Measurements from ENCODE around the gene TPO. TPM values are rescaled to one million over a fixed set of nuclear protein-coding genes. Genes with fewer than 3 reads are reported as not detected.
"Not testable (repeated sequence)": the region's sequence is repeated elsewhere in the genome, so short reads cannot be mapped to it uniquely, and the experiment has no call there.

Gene TPO
- total RNA-seq, 1 donor from 2014 or later: 52.5 TPM

DNA sequence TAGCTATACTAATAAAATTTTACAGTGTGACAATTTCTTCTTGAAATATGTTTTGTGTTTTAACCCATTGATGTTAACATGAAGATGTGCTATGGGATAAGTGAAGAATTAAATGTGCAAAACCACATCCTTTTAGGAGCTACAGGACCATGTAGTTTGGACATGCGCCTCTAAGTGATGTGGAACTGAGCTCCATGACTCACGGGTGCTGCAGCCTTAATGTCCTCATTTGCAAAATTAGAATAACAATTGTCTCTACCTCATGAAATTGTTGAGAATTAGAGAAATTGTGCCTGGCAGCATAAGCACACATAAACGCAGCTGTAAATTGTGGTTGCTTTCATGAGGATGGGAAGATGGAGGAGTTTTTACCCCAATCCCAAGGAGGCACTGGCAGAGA, 31.6 kb upstream of the TPO start:
- no peaks in the 10 kb centered on the region for H3K4me1 ChIP-seq
- TF ChIP-seq, protein P1, sequence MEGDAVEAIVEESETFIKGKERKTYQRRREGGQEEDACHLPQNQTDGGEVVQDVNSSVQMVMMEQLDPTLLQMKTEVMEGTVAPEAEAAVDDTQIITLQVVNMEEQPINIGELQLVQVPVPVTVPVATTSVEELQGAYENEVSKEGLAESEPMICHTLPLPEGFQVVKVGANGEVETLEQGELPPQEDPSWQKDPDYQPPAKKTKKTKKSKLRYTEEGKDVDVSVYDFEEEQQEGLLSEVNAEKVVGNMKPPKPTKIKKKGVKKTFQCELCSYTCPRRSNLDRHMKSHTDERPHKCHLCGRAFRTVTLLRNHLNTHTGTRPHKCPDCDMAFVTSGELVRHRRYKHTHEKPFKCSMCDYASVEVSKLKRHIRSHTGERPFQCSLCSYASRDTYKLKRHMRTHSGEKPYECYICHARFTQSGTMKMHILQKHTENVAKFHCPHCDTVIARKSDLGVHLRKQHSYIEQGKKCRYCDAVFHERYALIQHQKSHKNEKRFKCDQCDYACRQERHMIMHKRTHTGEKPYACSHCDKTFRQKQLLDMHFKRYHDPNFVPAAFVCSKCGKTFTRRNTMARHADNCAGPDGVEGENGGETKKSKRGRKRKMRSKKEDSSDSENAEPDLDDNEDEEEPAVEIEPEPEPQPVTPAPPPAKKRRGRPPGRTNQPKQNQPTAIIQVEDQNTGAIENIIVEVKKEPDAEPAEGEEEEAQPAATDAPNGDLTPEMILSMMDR (IDR thresholded peaks at IDR 0.05): no peak
- intact Hi-C loops (cut with DNase I): no loop called here

DNA sequence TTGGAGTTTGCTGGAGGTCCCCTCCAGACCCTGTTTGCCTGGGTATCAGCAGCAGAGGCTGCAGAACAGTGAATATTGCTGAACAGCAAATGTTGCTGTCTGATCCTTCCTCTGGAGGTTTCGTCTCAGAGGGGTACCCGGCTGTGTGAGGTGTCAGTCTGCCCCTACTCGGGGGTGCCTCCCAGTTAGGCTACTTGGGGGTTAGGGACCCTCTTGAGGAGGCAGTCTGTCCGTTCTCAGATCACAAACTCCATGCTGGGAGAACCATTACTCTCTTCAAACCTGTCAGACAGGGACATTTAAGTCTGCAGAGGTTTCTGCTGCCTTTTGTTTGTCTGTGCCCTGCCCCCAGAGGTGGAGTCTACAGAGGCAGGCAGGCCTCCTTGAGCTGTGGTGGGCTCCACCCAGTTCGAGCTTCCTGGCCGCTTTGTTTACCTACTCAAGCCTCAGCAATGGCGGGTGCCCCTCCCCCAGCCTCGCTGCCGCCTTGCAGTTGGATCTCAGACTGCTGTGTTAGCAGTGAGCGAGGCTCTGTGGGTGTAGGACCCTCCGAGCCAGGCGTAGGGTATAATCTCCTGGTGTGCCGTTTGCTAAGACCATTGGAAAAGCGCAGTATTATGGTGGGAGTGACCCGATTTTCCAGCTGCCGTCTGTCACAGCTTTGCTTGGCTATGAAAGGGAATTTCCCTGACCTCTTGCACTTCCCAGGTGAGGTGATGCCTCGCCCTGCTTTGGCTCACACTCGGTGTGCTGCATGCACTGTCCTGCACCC, 25.1 kb upstream of the TPO start:
- H3K4me1 ChIP-seq; DNase-seq (ENCODE audit: low spot score in 2 of 2); H3K36me3 ChIP-seq; H3K4me3 ChIP-seq; H3K27ac ChIP-seq; H3K27me3 ChIP-seq; intact Hi-C loops (cut with DNase I); H3K9me3 ChIP-seq: not testable (repeated sequence)

More for the DNA sequence above, 31.6 kb upstream of the TPO start:
- Histone ChIP-seq H3K4me3 (no peak overlapping the region), H3K36me3 (no peaks in the 10 kb centered on the region), H3K27me3 (no peaks in the 10 kb centered on the region), H3K9me3 (no peaks in the 10 kb centered on the region), H3K27ac (no peak overlapping the region)
- DNase-seq (ENCODE audit: low spot score in 2 of 2): no peak

DNA sequence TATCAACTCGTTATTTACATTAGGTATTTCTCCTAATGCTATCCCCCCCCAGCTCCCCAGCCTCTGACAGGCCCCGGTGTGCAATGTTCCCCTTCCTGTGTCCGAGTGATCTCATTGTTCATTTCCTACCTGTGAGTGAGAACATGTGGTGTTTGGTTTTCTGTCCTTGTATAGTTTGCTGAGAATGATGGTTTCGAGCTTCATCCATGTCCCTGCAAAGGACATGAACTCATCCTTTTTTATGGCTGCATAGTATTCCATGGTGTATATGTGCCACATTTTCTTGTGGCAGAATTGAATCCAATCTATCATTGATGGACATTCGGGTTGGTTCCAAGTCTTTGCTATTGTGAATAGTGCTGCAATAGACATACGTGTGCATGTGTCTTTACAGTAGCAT, 23.1 kb upstream of the TPO start:
- H3K4me3 ChIP-seq; H3K4me1 ChIP-seq; H3K36me3 ChIP-seq; H3K27me3 ChIP-seq; H3K27ac ChIP-seq; intact Hi-C loops (cut with DNase I); H3K9me3 ChIP-seq; DNase-seq (ENCODE audit: low spot score in 2 of 2): not testable (repeated sequence)

DNA sequence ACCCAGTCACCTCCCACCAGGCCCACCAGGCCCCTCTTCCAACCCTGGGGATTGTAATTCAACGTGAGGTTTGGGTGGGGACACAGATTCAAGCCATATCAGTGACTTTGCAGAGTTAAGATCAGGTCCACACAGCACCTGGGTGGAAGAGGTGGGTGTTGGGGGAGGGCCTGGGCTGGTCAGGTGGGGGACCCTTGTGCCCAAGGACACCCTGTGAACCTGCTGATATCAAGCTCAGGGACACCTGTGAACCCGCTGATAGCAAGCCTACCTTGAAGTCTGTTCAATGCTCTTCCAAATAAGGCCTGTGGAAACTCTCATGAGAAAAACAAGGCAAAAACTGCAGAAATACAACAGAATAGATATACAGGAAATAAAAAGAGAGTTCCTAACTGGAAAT, 19.9 kb upstream of the TPO start:
- Histone ChIP-seq H3K27ac (no peak overlapping the region), H3K4me3 (no peak overlapping the region), H3K4me1 (no peaks in the 10 kb centered on the region), H3K9me3 (no peaks in the 10 kb centered on the region), H3K27me3 (no peaks in the 10 kb centered on the region), H3K36me3 (no peaks in the 10 kb centered on the region)
- TF ChIP-seq, protein P1 (IDR thresholded peaks at IDR 0.05): no peak
- DNase-seq (ENCODE audit: low spot score in 2 of 2): no peak
- intact Hi-C loops (cut with DNase I): no loop called here

DNA sequence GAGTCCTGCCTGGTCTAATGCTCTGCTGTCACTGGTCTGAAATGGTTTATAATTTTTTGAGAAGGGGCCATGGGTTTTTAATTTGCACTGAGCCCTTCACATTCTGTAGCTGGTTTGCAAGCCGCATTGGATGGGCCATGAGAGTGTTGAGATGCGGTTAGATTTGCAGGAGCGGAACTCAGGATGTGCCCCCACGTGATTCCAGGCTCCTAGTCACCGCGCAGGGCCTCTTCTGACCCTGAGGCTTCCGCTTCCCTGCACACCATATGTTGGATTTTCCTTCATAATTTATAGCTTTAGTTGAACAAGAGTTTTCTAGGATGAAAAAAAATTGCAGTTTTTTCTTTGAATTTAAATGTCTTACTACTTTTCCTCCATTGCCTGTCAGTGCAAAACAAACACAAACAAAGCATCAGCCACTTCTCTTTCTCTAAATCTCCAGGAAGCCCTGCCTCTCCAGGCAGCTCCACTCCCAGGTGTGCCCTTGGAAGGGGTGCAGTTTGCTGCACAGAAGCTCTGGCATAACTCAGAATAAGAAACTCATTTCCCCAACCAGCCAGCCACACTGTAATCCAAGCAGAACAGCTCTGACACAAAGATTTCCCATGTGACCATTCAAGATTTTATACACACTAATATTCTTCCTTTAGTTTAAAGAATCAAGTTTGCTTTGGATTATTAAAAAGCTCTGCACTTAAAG, 18.4 kb upstream of the TPO start:
- Histone ChIP-seq H3K4me3 (no peak overlapping the region), H3K27me3 (no peaks in the 10 kb centered on the region), H3K27ac (no peak overlapping the region), H3K4me1 (no peaks in the 10 kb centered on the region), H3K36me3 (no peaks in the 10 kb centered on the region), H3K9me3 (no peaks in the 10 kb centered on the region)
- intact Hi-C loops (cut with DNase I): no loop called here
- no peak for DNase-seq (ENCODE audit: low spot score in 2 of 2)
- TF ChIP-seq, protein P1 (IDR thresholded peaks at IDR 0.05): no peak

DNA sequence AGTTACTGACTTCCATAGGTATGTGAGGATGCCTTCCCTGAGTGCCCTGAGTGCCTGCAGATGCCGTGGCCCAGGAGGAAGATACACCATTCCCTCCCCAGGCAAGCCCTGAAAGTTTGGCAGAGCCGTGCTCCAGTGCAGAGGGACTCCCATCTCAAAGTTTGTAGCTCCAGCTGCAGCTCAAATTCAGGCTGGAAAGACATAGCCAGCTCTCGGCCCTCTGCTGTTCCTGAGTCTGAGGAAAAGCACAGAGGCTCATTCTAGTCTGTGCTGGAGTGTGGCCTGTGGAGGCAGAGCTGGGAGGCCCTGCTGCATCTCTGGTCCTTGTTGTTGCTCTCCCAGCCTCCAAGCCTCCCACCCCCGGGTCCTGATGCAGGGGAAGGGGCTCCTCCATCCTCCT, 15.9 kb upstream of the TPO start:
- no peak overlapping the region for H3K4me3 ChIP-seq
- TF ChIP-seq, protein P1 (IDR thresholded peaks at IDR 0.05): no peak
- no peak overlapping the region for H3K27ac ChIP-seq
- H3K36me3 ChIP-seq: no peaks in the 10 kb centered on the region
- no peak for DNase-seq (ENCODE audit: low spot score in 2 of 2)
- intact Hi-C loops (cut with DNase I): no loop called here
- H3K9me3 ChIP-seq: no peaks in the 10 kb centered on the region
- no peaks in the 10 kb centered on the region for H3K4me1 ChIP-seq
- H3K27me3 ChIP-seq: no peaks in the 10 kb centered on the region
